IMR-90 (cell line): ENCODE results near the gene FRY. TPM values are rescaled to one million over a fixed set of nuclear protein-coding genes. Genes with fewer than 3 reads are reported as not detected.

ENCODE experiments used
- ATAC-seq: fragments of 200-7000 bp; cut with Tn5 transposase; 2 replicates; pipeline ENCODE4 v1.9.1; 2020; ENCODE audit warnings: low read depth, mild to moderate bottlenecking, moderate library complexity
- BruUV-seq: library from RNA; stranded (reverse); fragments of 400-500 nt; replicated peaks from 2 replicates; lab custom pipeline; 2021; lab: Mats Ljungman, UMichigan
- CTCF ChIA-PET: fragments of 300-600 bp; formaldehyde crosslinking; extraction: SDS; loops from one replicate; lab custom pipeline; 2021; ENCODE audit warnings: antibody characterized with exemption; lab: Yijun Ruan, JAX
- POLR2A ChIA-PET: fragments of 300-600 bp; sonication (Branson Sonifier 250); formaldehyde crosslinking; loops from one replicate; lab custom pipeline; 2022; ENCODE audit warnings: antibody characterized with exemption; ENCODE audit not compliant: unreplicated experiment; lab: Charles Lee
- DNase-seq: peaks from one replicate; pipeline ENCODE4 v3.0.0; 2013
- H2AFZ ChIP-seq: replicated peaks from 2 replicates; pipeline ENCODE3; 2013; ENCODE audit warnings: low read length, mild to moderate bottlenecking; ENCODE audit not compliant: poor library complexity
- H2AK5ac ChIP-seq: 2 replicates; pipeline ENCODE4 v1.6.1; 2013; ENCODE audit warnings: low read depth, low read length, inconsistent platforms
- H2AK9ac ChIP-seq: replicated peaks from 2 replicates; pipeline ENCODE3; 2013; ENCODE audit warnings: mild to moderate bottlenecking, low read depth, low read length, moderate library complexity; ENCODE audit not compliant: poor library complexity
- H2BK120ac ChIP-seq: 2 replicates; pipeline ENCODE4 v1.6.1; 2013; ENCODE audit warnings: low read depth, low read length, inconsistent platforms
- H2BK15ac ChIP-seq: 3 replicates; pipeline ENCODE4 v1.6.1; 2013; ENCODE audit warnings: low read depth, low read length, inconsistent platforms
- H2BK20ac ChIP-seq: 2 replicates; pipeline ENCODE4 v1.6.1; 2013; ENCODE audit warnings: low read depth, mild to moderate bottlenecking, inconsistent platforms, low read length, moderate library complexity
- H2BK5ac ChIP-seq: 2 replicates; pipeline ENCODE4 v1.6.1; 2013; ENCODE audit warnings: mild to moderate bottlenecking, low read depth, low read length, inconsistent platforms; ENCODE audit not compliant: poor library complexity, severe bottlenecking
- H3K14ac ChIP-seq: replicated peaks from 2 replicates; pipeline ENCODE4 v1.6.1; 2013; ENCODE audit warnings: low read depth, low read length, inconsistent platforms
- H3K18ac ChIP-seq: 2 replicates; pipeline ENCODE4 v1.6.1; 2013; ENCODE audit warnings: low read depth, low read length, control low read depth
- H3K23ac ChIP-seq: 2 replicates; pipeline ENCODE4 v1.6.1; 2013; ENCODE audit warnings: low read depth, low read length, inconsistent platforms
- H3K27ac ChIP-seq: 2 replicates; pipeline ENCODE4 v1.5.1; 2013; ENCODE audit warnings: mild to moderate bottlenecking, control low read depth, low read length; ENCODE audit not compliant: insufficient read depth
- H3K27me3 ChIP-seq: 2 replicates; pipeline ENCODE4 v1.6.1; 2013; ENCODE audit warnings: low read length; ENCODE audit not compliant: control insufficient read depth, insufficient read depth
- H3K36me3 ChIP-seq: 2 replicates; pipeline ENCODE4 v1.6.1; 2013; ENCODE audit warnings: low read length, mixed read lengths; ENCODE audit not compliant: control insufficient read depth, insufficient read depth
- H3K4ac ChIP-seq: 2 replicates; pipeline ENCODE4 v1.6.1; 2013; ENCODE audit warnings: low read depth, low read length, inconsistent platforms
- H3K4me1 ChIP-seq: 2 replicates; pipeline ENCODE4 v1.6.1; 2013; ENCODE audit warnings: low read length, mixed read lengths; ENCODE audit not compliant: control insufficient read depth, insufficient read depth
- H3K4me2 ChIP-seq: 2 replicates; pipeline ENCODE4 v1.6.1; 2013; ENCODE audit warnings: low read depth, mild to moderate bottlenecking, control low read depth, low read length, moderate library complexity
- H3K4me3 ChIP-seq: 2 replicates; pipeline ENCODE4 v1.5.1; 2013; ENCODE audit warnings: low read depth, mild to moderate bottlenecking, control low read depth, low read length, moderate library complexity; ENCODE audit not compliant: insufficient read depth
- H3K56ac ChIP-seq: 2 replicates; pipeline ENCODE4 v1.6.1; 2013; ENCODE audit warnings: low read length, inconsistent platforms; ENCODE audit not compliant: insufficient read depth; ENCODE audit errors: extremely low read depth
- H3K79me1 ChIP-seq, 2 experiments: 2 replicates each; pipeline ENCODE4 v1.6.1; 2013; ENCODE audit warnings: low read length in 2 of 2, inconsistent platforms in 1 of 2, low read depth in 1 of 2
- H3K9ac ChIP-seq: 2 replicates; pipeline ENCODE4 v1.6.1; 2013; ENCODE audit warnings: low read depth, low read length, control low read depth
- H3K9me1 ChIP-seq: 2 replicates; pipeline ENCODE4 v1.6.1; 2013; ENCODE audit warnings: low read length, inconsistent platforms; ENCODE audit not compliant: insufficient read depth
- H3K9me3 ChIP-seq: 2 replicates; pipeline ENCODE4 v1.6.1; 2013; ENCODE audit warnings: low read length; ENCODE audit not compliant: control insufficient read depth, insufficient read depth
- H4K20me1 ChIP-seq: 2 replicates; pipeline ENCODE4 v1.6.1; 2013; ENCODE audit warnings: low read length, inconsistent platforms; ENCODE audit not compliant: insufficient read depth
- H4K5ac ChIP-seq: 2 replicates; pipeline ENCODE4 v1.6.1; 2013; ENCODE audit warnings: mild to moderate bottlenecking, low read depth, low read length, control low read depth
- H4K8ac ChIP-seq, 2 experiments: 2 replicates each; pipeline ENCODE4 v1.6.1; 2013; ENCODE audit warnings: low read depth in 2 of 2, low read length in 2 of 2, control low read depth in 1 of 2, inconsistent platforms in 1 of 2
- H4K91ac ChIP-seq: 2 replicates; pipeline ENCODE4 v1.6.1; 2013; ENCODE audit warnings: low read depth, low read length, inconsistent platforms; ENCODE audit not compliant: insufficient read depth
- CEBPB ChIP-seq: IDR thresholded peaks from 2 replicates; pipeline ENCODE4 v1.6.1; 2012; ENCODE audit warnings: low read depth, low read length, improper control_type of control experiment
- CHD1 ChIP-seq: IDR thresholded peaks from 2 replicates; pipeline ENCODE4 v1.6.1; 2012; ENCODE audit warnings: low read depth, low read length, improper control_type of control experiment
- MAFK ChIP-seq: IDR thresholded peaks from 2 replicates; pipeline ENCODE4 v1.6.1; 2012; ENCODE audit warnings: low read depth, low read length, improper control_type of control experiment
- MAZ ChIP-seq: IDR thresholded peaks from 2 replicates; pipeline ENCODE4 v1.6.1; 2012; ENCODE audit warnings: low read depth, mild to moderate bottlenecking, low read length, improper control_type of control experiment, moderate library complexity, borderline replicate concordance
- POLR2A ChIP-seq: IDR thresholded peaks from 2 replicates; pipeline ENCODE4 v1.6.1; 2012; ENCODE audit warnings: mild to moderate bottlenecking, low read depth, low read length
- RAD21 ChIP-seq: IDR thresholded peaks from 2 replicates; pipeline ENCODE4 v1.6.1; 2012; ENCODE audit warnings: low read length, improper control_type of control experiment
- RFX5 ChIP-seq: IDR thresholded peaks from 2 replicates; pipeline ENCODE4 v1.8.0; 2012; ENCODE audit warnings: low read depth, mild to moderate bottlenecking, low read length, moderate library complexity
- WGBS, 2 experiments: methylation state at CpG; one replicate each; pipeline versions ENCODE4 v1.1.5 to v1.1.7; 2013; ENCODE audit warnings: missing lambda C conversion rate in 2 of 2; ENCODE audit not compliant: insufficient read length in 1 of 2; ENCODE audit errors: extremely low coverage in 2 of 2; 5-methylcytosine and 5-hydroxymethylcytosine counted together
- dilution Hi-C: fragments of 300-500 bp; cut with HindIII; formaldehyde crosslinking; loops from one replicate; pipeline ENCODE4 v1.14.3; 2018; ENCODE audit warnings: low sequenced_read_pairs; ENCODE audit not compliant: unreplicated experiment
- in situ Hi-C: fragments of 300-500 bp; cut with MboI; formaldehyde crosslinking; loops from 3 replicates; pipeline ENCODE4 v1.14.3; 2019; ENCODE audit warnings: low sequenced_read_pairs, inconsistent platforms, mixed read lengths
- intact Hi-C: fragments of 100-400 bp; cut with micrococcal nuclease; formaldehyde crosslinking; loops from 2 replicates; pipeline ENCODE4 v1.10.0; 2022
- polyA plus RNA-seq, 3 experiments: library from polyadenylated mRNA; depleted of rRNA; stranded (reverse); fragments of >200 nt; gene quantifications; 2 replicates each; pipeline ENCODE4 v1.2.3, GENCODE V29; 2012; ENCODE audit warnings: low replicate concordance in 1 of 3
- total RNA-seq: library from RNA; depleted of rRNA; stranded (reverse); fragments of >200 nt; gene quantifications from 2 replicates; pipeline ENCODE4 v1.2.3, GENCODE V29; 2012

The FRY gene
- total and polyA plus RNA-seq, 2 of the 4 experiments (the other 2 are of a cell fraction): 3.0 to 4.8 TPM

- Histone ChIP-seq H3K4me2 (no peak overlapping the region), H2AFZ (no peak overlapping the region), H2BK5ac (no peak overlapping the region), H3K23ac (no peak overlapping the region), H2BK20ac (peak overlapping the region; percentile 79), H4K8ac (peak overlapping the region in 1 of 2 experiments; percentile 8; a peak in 1 of 4 replicates), H3K56ac (no peak overlapping the region; the same call in 1 of the 2 replicates), H3K27me3 (no peaks in the 10 kb centered on the region), H4K91ac (peak overlapping the region; percentile 53; the same call in 1 of the 2 replicates), H2BK120ac (peak overlapping the region; percentile 48), H3K4me1 (peaks cover 12% of the 10 kb centered on the region), H3K18ac (no peak overlapping the region), H3K9ac (no peak overlapping the region), H3K9me1 (peaks cover 10% of the 10 kb centered on the region), H3K14ac (peak overlapping the region; percentile 34), H4K20me1 (no peaks in the 10 kb centered on the region), H3K4ac (peak overlapping the region; percentile 59), H3K27ac (no peak overlapping the region), H2BK15ac (peak overlapping the region; percentile 54; the same call in 1 of the 3 replicates), H3K9me3 (no peaks in the 10 kb centered on the region), H3K4me3 (no peak overlapping the region), H2AK5ac (peak overlapping the region; percentile 10; the same call in 1 of the 2 replicates), H2AK9ac (no peak overlapping the region), H3K36me3 (peaks cover 2% of the 10 kb centered on the region; the same call in 1 of the 2 replicates), H4K5ac (no peak overlapping the region), H3K79me1 (no peaks in the 10 kb centered on the region)
- in situ Hi-C loops: no loop called here
- ChIA-PET POLR2A (no interaction called here), CTCF (interaction anchor here (2.4 kb wide), 1 partner anchor 227 kb away, joined by 6 read pairs; no protein-coding TSS in a partner anchor)
- no peak for DNase-seq
- WGBS, 2 experiments: no CpG with 5 or more reads among the region's 2 CpGs
- dilution Hi-C loops: no loop called here
- ATAC-seq: no peak
- TF ChIP-seq CHD1 (no peak), CEBPB (no peak), POLR2A (no peak), MAFK (no peak), RFX5 (no peak), MAZ (no peak), RAD21 (no peak)
- intact Hi-C loops: loop anchor here (5.0 to 10.0 kb wide), 2 partner anchors 104 to 222 kb away; partner anchors contain the start of gene FRY
- BruUV-seq: no TSS peak
Measured at GRCh38 chr13:32136716-32137115, 105.1 kb downstream of the FRY start.
